Measurements from ENCODE around the gene KLHL22.

KLHL22 gene

DNA sequence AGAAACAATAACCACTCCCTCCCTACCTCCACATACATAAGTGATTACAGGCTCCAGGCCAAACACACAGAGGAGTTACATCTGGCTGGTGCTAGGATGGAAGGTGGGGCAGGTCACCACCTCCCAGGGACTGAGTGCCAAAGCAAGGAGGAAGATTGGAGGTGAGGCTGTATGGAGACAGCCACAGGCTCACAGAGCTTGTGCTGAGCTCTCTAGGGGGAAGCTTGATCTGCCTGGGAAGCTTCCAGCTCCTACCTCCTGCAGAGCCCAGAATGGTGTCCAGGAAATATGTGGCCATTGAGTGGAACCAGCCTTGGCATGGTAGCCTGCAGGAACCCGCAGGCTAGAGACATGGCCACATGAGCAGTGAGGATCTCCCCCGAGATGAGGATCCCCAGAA is 8.2 kb upstream of the KLHL22 start:
- no peak overlapping the region for H3K4me3 ChIP-seq (ENCODE audit: low read length)
- H3K27me3 ChIP-seq (replicated peaks; ENCODE audit: insufficient read depth, low read length), result no peaks in the 10 kb centered on the region
- H3K4me2 ChIP-seq (ENCODE audit: low read depth, low read length), result no peak overlapping the region
- TF ChIP-seq EZH2 (optimal IDR thresholded peaks at IDR 0.05; ENCODE audit: low read depth, low read length) (no peak), EZH2phosphoT487 (IDR thresholded peaks at IDR 0.05; ENCODE audit: low read length) (no peak)
- TF ChIP-seq, protein P1, sequence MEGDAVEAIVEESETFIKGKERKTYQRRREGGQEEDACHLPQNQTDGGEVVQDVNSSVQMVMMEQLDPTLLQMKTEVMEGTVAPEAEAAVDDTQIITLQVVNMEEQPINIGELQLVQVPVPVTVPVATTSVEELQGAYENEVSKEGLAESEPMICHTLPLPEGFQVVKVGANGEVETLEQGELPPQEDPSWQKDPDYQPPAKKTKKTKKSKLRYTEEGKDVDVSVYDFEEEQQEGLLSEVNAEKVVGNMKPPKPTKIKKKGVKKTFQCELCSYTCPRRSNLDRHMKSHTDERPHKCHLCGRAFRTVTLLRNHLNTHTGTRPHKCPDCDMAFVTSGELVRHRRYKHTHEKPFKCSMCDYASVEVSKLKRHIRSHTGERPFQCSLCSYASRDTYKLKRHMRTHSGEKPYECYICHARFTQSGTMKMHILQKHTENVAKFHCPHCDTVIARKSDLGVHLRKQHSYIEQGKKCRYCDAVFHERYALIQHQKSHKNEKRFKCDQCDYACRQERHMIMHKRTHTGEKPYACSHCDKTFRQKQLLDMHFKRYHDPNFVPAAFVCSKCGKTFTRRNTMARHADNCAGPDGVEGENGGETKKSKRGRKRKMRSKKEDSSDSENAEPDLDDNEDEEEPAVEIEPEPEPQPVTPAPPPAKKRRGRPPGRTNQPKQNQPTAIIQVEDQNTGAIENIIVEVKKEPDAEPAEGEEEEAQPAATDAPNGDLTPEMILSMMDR (IDR thresholded peaks at IDR 0.05; ENCODE audit: low read length), result no peak
- no peak for DNase-seq
- H3K27ac ChIP-seq (ENCODE audit: low read length), result no peak overlapping the region
- H3K79me2 ChIP-seq (ENCODE audit: low read length), result peaks cover 15% of the 10 kb centered on the region
- no peaks in the 10 kb centered on the region for H3K9me3 ChIP-seq (replicated peaks; ENCODE audit: insufficient read depth, low read length)
- no peaks in the 10 kb centered on the region for H3K36me3 ChIP-seq (replicated peaks; ENCODE audit: insufficient read depth, low read length)
- no peaks in the 10 kb centered on the region for H3K9me2 ChIP-seq (replicated peaks; ENCODE audit: insufficient read depth, low read length)
- H3F3A ChIP-seq (ENCODE audit: insufficient read depth, low read length), result peaks cover 8% of the 10 kb centered on the region
- no peak overlapping the region for H2AFZ ChIP-seq (ENCODE audit: low read length)
- 0 out of 2 replicates have a peak, but pooled peaks cover 6% of the 10 kb centered on the region for H3K4me1 ChIP-seq (ENCODE audit: low read length)
- H4K20me1 ChIP-seq (ENCODE audit: insufficient read depth, low read length), result no peaks in the 10 kb centered on the region
- H3K9ac ChIP-seq (ENCODE audit: low read length), result no peak overlapping the region

DNA sequence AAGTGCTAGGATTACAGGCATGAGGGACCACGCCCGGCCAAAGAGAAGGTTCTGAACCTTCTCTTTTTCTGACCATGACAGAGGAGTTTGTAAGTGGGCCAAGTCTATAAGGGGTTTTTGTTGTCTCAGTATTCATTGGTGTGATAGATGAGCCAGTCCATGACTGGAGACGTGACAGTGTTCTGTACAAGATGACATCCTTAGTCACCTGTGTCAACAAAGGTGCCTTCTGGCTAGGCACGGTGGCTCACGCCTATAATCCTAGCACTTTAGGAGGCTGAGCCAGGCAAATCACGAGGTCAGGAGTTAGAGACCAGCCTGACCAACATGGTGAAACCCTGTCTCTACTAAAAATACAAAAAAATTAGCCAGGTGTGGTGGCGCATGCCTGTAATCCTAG is 4.2 kb upstream of the KLHL22 start:
- Histone ChIP-seq H3F3A (ENCODE audit: insufficient read depth, low read length) (no peaks in the 10 kb centered on the region), H3K4me3 (ENCODE audit: low read length) (no peak overlapping the region), H2AFZ (ENCODE audit: low read length) (no peak overlapping the region), H3K36me3 (replicated peaks; ENCODE audit: insufficient read depth, low read length) (no peaks in the 10 kb centered on the region), H4K20me1 (ENCODE audit: insufficient read depth, low read length) (no peaks in the 10 kb centered on the region), H3K27ac (ENCODE audit: low read length) (no peak overlapping the region), H3K27me3 (replicated peaks; ENCODE audit: insufficient read depth, low read length) (no peaks in the 10 kb centered on the region), H3K9ac (ENCODE audit: low read length) (no peak overlapping the region), H3K79me2 (ENCODE audit: low read length) (peaks cover 4% of the 10 kb centered on the region), H3K4me1 (ENCODE audit: low read length) (peaks cover 3% of the 10 kb centered on the region; the same call in 1 of the 2 replicates), H3K4me2 (ENCODE audit: low read depth, low read length) (no peak overlapping the region), H3K9me2 (replicated peaks; ENCODE audit: insufficient read depth, low read length) (no peaks in the 10 kb centered on the region), H3K9me3 (replicated peaks; ENCODE audit: insufficient read depth, low read length) (no peaks in the 10 kb centered on the region)
- TF ChIP-seq, protein P1 (IDR thresholded peaks at IDR 0.05; ENCODE audit: low read length), result no peak
- TF ChIP-seq EZH2 (optimal IDR thresholded peaks at IDR 0.05; ENCODE audit: low read depth, low read length) (no peak), EZH2phosphoT487 (IDR thresholded peaks at IDR 0.05; ENCODE audit: low read length) (no peak)
- DNase-seq, result no peak

DNA sequence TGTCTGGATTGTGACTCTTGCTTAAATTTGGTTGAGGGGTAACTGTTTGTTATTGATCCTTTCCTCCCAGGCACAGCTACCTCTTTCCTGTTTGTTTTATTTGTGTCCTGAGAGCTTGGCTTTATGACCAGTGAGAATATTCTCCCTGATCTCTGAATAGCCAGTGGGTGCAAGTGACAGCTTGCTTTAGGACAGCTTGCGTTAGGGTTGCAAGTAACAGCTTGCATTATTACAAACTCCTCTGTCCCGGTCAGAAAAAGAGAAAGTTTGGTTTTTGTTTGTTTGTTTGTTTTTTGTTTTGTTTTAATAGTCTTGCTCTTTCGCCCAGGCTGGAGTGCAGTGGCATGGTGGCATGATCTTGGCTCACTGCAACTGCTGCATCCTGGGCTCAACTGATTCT is 3.3 kb upstream of the KLHL22 start:
- H3K9me3 ChIP-seq (replicated peaks; ENCODE audit: insufficient read depth, low read length), result no peaks in the 10 kb centered on the region
- no peak for DNase-seq
- H3K27me3 ChIP-seq (replicated peaks; ENCODE audit: insufficient read depth, low read length), result no peaks in the 10 kb centered on the region
- H2AFZ ChIP-seq (ENCODE audit: low read length), result no peak overlapping the region
- no peaks in the 10 kb centered on the region for H4K20me1 ChIP-seq (ENCODE audit: insufficient read depth, low read length)
- peaks cover 13% of the 10 kb centered on the region for H3K79me2 ChIP-seq (ENCODE audit: low read length)
- H3K9ac ChIP-seq (ENCODE audit: low read length), result no peak overlapping the region
- peaks cover 3% of the 10 kb centered on the region; the same call in 1 of the 2 replicates for H3K4me1 ChIP-seq (ENCODE audit: low read length)
- H3K4me3 ChIP-seq (ENCODE audit: low read length), result no peak overlapping the region
- no peak for TF ChIP-seq EZH2 (optimal IDR thresholded peaks at IDR 0.05; ENCODE audit: low read depth, low read length)
- no peak for TF ChIP-seq EZH2phosphoT487 (IDR thresholded peaks at IDR 0.05; ENCODE audit: low read length)
- TF ChIP-seq, protein P1 (IDR thresholded peaks at IDR 0.05; ENCODE audit: low read length), result no peak
- H3K9me2 ChIP-seq (replicated peaks; ENCODE audit: insufficient read depth, low read length), result no peaks in the 10 kb centered on the region
- no peak overlapping the region for H3K27ac ChIP-seq (ENCODE audit: low read length)
- H3K4me2 ChIP-seq (ENCODE audit: low read depth, low read length), result no peak overlapping the region
- H3K36me3 ChIP-seq (replicated peaks; ENCODE audit: insufficient read depth, low read length), result no peaks in the 10 kb centered on the region
- no peaks in the 10 kb centered on the region for H3F3A ChIP-seq (ENCODE audit: insufficient read depth, low read length)
